Caco-2 (cell line): Measurements from ENCODE around the gene RSF1. TPM values are rescaled to one million over a fixed set of nuclear protein-coding genes. Genes with fewer than 3 reads are reported as not detected.

Experiments
- BruUV-seq: library from RNA; stranded (reverse); fragments of 400-500 nt; replicated peaks from 2 replicates; lab custom pipeline; 2021; lab: Mats Ljungman, UMichigan
- CTCF ChIA-PET: fragments of 300-600 bp; sonication (Branson Sonifier 250); formaldehyde crosslinking; loops from one replicate; lab custom pipeline; 2022; ENCODE audit warnings: antibody characterized with exemption; lab: Charles Lee
- POLR2A ChIA-PET: fragments of 300-600 bp; sonication (Branson Sonifier 250); formaldehyde crosslinking; loops from one replicate; lab custom pipeline; 2022; ENCODE audit warnings: antibody characterized with exemption; lab: Charles Lee
- DNase-seq, 2 experiments: peaks; one replicate each; pipeline versions ENCODE4 v3.0.0 to v3.0.0-alpha.2; 2020 to 2022
- H3K27me3 ChIP-seq: replicated peaks from 2 replicates; pipeline ENCODE4 v1.6.0; 2011; ENCODE audit warnings: low read length; ENCODE audit not compliant: control insufficient read depth, insufficient read depth
- H3K36me3 ChIP-seq: 2 replicates; pipeline ENCODE4 v1.5.1; 2011; ENCODE audit warnings: low read length; ENCODE audit not compliant: control insufficient read depth, insufficient read depth
- H3K4me1 ChIP-seq: fragments of 250-450 bp; sonication (Bioruptor Pico); 2 replicates; pipeline ENCODE4 v1.5.1; 2020; ENCODE audit warnings: mild to moderate bottlenecking
- H3K4me3 ChIP-seq: 2 replicates; pipeline ENCODE4 v1.5.1; 2011; ENCODE audit warnings: low read depth, mild to moderate bottlenecking, control low read depth, low read length
- H3K9me3 ChIP-seq: fragments of 250-450 bp; sonication (Bioruptor Pico); 2 replicates; pipeline ENCODE4 v1.5.1; 2020; ENCODE audit warnings: mild to moderate bottlenecking, moderate library complexity
- H3K27ac Mint-ChIP-seq: one replicate; pipeline ENCODE4 v1.8.0; 2022; ENCODE audit warnings: mixed read lengths; ENCODE audit not compliant: unreplicated experiment
- H3K27me3 Mint-ChIP-seq: one replicate; pipeline ENCODE4 v1.8.0; 2022; ENCODE audit warnings: mixed read lengths; ENCODE audit not compliant: insufficient read depth, unreplicated experiment
- H3K36me3 Mint-ChIP-seq: one replicate; pipeline ENCODE4 v1.8.0; 2022; ENCODE audit warnings: mild to moderate bottlenecking, mixed read lengths; ENCODE audit not compliant: insufficient read depth, unreplicated experiment
- H3K4me1 Mint-ChIP-seq: one replicate; pipeline ENCODE4 v1.8.0; 2022; ENCODE audit warnings: low read depth, mixed read lengths; ENCODE audit not compliant: unreplicated experiment
- H3K4me3 Mint-ChIP-seq: one replicate; pipeline ENCODE4 v1.8.0; 2022; ENCODE audit warnings: mild to moderate bottlenecking, moderate library complexity, mixed read lengths; ENCODE audit not compliant: unreplicated experiment
- H3K9me3 Mint-ChIP-seq: one replicate; pipeline ENCODE4 v1.8.0; 2022; ENCODE audit warnings: mixed read lengths; ENCODE audit not compliant: unreplicated experiment
- CTCF ChIP-seq, 2 experiments: fragments of 200-600 bp in 1 of 2; IDR thresholded peaks; 1 replicate in 1 of 2; 2 replicates in 1 of 2; pipeline versions ENCODE4 v1.5.1 to v1.8.0; 2011 to 2022; ENCODE audit warnings: antibody characterized with exemption in 1 of 2, control low read depth in 1 of 2, inconsistent platforms in 1 of 2, low read depth in 1 of 2, low read length in 1 of 2, mild to moderate bottlenecking in 1 of 2, moderate library complexity in 1 of 2; ENCODE audit not compliant: insufficient read depth in 1 of 2, severe bottlenecking in 1 of 2, unreplicated experiment in 1 of 2
- intact Hi-C: fragments of 100-400 bp; cut with micrococcal nuclease; formaldehyde crosslinking; loops from one replicate; pipeline ENCODE4 v1.10.0; 2022; ENCODE audit not compliant: unreplicated experiment
- total RNA-seq: library from RNA; stranded (reverse); gene quantifications from 2 replicates; pipeline ENCODE4 v1.2.3, GENCODE V29; 2022

Gene RSF1
- total RNA-seq, 1 experiment from 2014 or later: 121 TPM

- Histone ChIP-seq H3K4me1 (peaks cover 22% of the 10 kb centered on the region), H3K36me3 (peaks cover 9% of the 10 kb centered on the region; the same call in 1 of the 2 replicates), H3K4me3 (no peak overlapping the region), H3K9me3 (peaks cover 27% of the 10 kb centered on the region), H3K27me3 (no peaks in the 10 kb centered on the region)
- Mint-ChIP-seq H3K4me1 (peaks cover 51% of the 10 kb centered on the region), H3K9me3 (peaks cover 26% of the 10 kb centered on the region), H3K27ac (no peak overlapping the region), H3K36me3 (peaks cover 48% of the 10 kb centered on the region), H3K27me3 (no peaks in the 10 kb centered on the region), H3K4me3 (no peak overlapping the region)
- intact Hi-C loops: no loop called here
- ChIA-PET CTCF (no interaction called here), POLR2A (no interaction called here)
- no peak for DNase-seq
- no peak for TF ChIP-seq CTCF (IDR thresholded peaks at IDR 0.05; ENCODE audit: insufficient read depth in 1 of 2, low read depth in 1 of 2, low read length in 1 of 2, severe bottlenecking in 1 of 2, unreplicated experiment in 1 of 2)
- BruUV-seq: no TSS peak
These were observed 29.2 kb downstream of the RSF1 start for GRCh38 chr11:77791301-77791700.

GRCh38 chr11:77789731-77790476, 30.6 kb downstream of the RSF1 start:
- H3K4me3 Mint-ChIP-seq: no peak overlapping the region
- intact Hi-C loops: no loop called here
- no TSS peak for BruUV-seq
- ChIA-PET POLR2A (interaction anchor here (0.8 to 1.0 kb wide), 2 partner anchors 11 to 205 kb away, joined by 3 to 6 read pairs; no protein-coding TSS in a partner anchor), CTCF (no interaction called here)
- Histone ChIP-seq H3K4me3 (no peak overlapping the region), H3K27me3 (no peaks in the 10 kb centered on the region), H3K4me1 (peaks cover 21% of the 10 kb centered on the region), H3K9me3 (peaks cover 27% of the 10 kb centered on the region), H3K36me3 (peaks cover 9% of the 10 kb centered on the region; the same call in 1 of the 2 replicates)
- peak overlapping the region; percentile 9 for H3K27ac Mint-ChIP-seq
- no peak for DNase-seq
- peaks cover 52% of the 10 kb centered on the region for H3K4me1 Mint-ChIP-seq
- H3K27me3 Mint-ChIP-seq: no peaks in the 10 kb centered on the region
- H3K9me3 Mint-ChIP-seq: peaks cover 26% of the 10 kb centered on the region
- H3K36me3 Mint-ChIP-seq: peaks cover 44% of the 10 kb centered on the region
- no peak for TF ChIP-seq CTCF (IDR thresholded peaks at IDR 0.05; ENCODE audit: insufficient read depth in 1 of 2, low read depth in 1 of 2, low read length in 1 of 2, severe bottlenecking in 1 of 2, unreplicated experiment in 1 of 2)

GRCh38 chr11:77789061-77789730, 31.3 kb downstream of the RSF1 start:
- POLR2A ChIA-PET: interaction anchor here (0.8 to 1.0 kb wide), 2 partner anchors 12 to 206 kb away, joined by 3 to 6 read pairs; no protein-coding TSS in a partner anchor
- no peak for TF ChIP-seq CTCF (IDR thresholded peaks at IDR 0.05; ENCODE audit: insufficient read depth in 1 of 2, low read depth in 1 of 2, low read length in 1 of 2, severe bottlenecking in 1 of 2, unreplicated experiment in 1 of 2)
- no TSS peak for BruUV-seq
- Histone ChIP-seq H3K4me1 (peaks cover 18% of the 10 kb centered on the region), H3K9me3 (peaks cover 27% of the 10 kb centered on the region), H3K36me3 (peaks cover 9% of the 10 kb centered on the region; the same call in 1 of the 2 replicates), H3K4me3 (no peak overlapping the region), H3K27me3 (no peaks in the 10 kb centered on the region)
- Mint-ChIP-seq H3K36me3 (peaks cover 45% of the 10 kb centered on the region), H3K9me3 (peaks cover 26% of the 10 kb centered on the region), H3K27ac (peak overlapping the region; percentile 66), H3K4me1 (peaks cover 49% of the 10 kb centered on the region), H3K27me3 (no peaks in the 10 kb centered on the region), H3K4me3 (no peak overlapping the region)
- intact Hi-C loops: no loop called here
- DNase-seq: no peak
- CTCF ChIA-PET: no interaction called here
